ENCODE measurements around the gene DPH2.

- no peak for TF ChIP-seq CTCF (IDR thresholded peaks at IDR 0.05)
- TF ChIP-seq POLR2AphosphoS5 (IDR thresholded peaks at IDR 0.05) = no peak
These were observed 30.4 kb downstream of the DPH2 start for GRCh38 chr1:44000122-44000665.

Measured in sigmoid colon (tissue), 4 donors.